Keratinocyte (primary cell): ENCODE data around the gene SLC40A1. TPM values are rescaled to one million over a fixed set of nuclear protein-coding genes. Genes with fewer than 3 reads are reported as not detected.

Source experiments
- DNase-seq: peaks from one replicate; pipeline ENCODE4 v3.0.0-alpha.2; 2011; ENCODE audit warnings: low read depth, missing footprints, low spot score
- FAIRE-seq: peaks from 2 replicates; lab custom pipeline; 2011; peaks lifted over from hg19 to GRCh38; lab: Jason Lieb, UNC
- H2AFZ ChIP-seq: 2 replicates; pipeline ENCODE4 v1.6.0; 2012; ENCODE audit warnings: low read length, control low read depth, inconsistent platforms; ENCODE audit not compliant: control insufficient read depth
- H3K27ac ChIP-seq: 2 replicates; pipeline ENCODE4 v1.5.1; 2011; ENCODE audit warnings: low read length; ENCODE audit not compliant: control insufficient read depth, insufficient read depth
- H3K27me3 ChIP-seq: 3 replicates; pipeline ENCODE4 v1.6.0; 2011; ENCODE audit warnings: low read length; ENCODE audit not compliant: control insufficient read depth, insufficient read depth; ENCODE audit errors: extremely low read depth
- H3K36me3 ChIP-seq, 2 experiments: 2 replicates in 1 of 2; 3 replicates in 1 of 2; pipeline ENCODE4 v1.5.1; 2011; ENCODE audit warnings: low read length in 2 of 2, mild to moderate bottlenecking in 1 of 2; ENCODE audit not compliant: control insufficient read depth in 2 of 2, insufficient read depth in 2 of 2; ENCODE audit errors: extremely low read depth in 1 of 2
- H3K4me1 ChIP-seq: 3 replicates; pipeline ENCODE4 v1.5.1; 2011; ENCODE audit warnings: low read length; ENCODE audit not compliant: control insufficient read depth, insufficient read depth; ENCODE audit errors: extremely low read depth
- H3K4me2 ChIP-seq: 3 replicates; pipeline ENCODE4 v1.6.0; 2011; ENCODE audit warnings: low read depth, low read length; ENCODE audit not compliant: control insufficient read depth, insufficient read depth; ENCODE audit errors: extremely low read depth
- H3K4me3 ChIP-seq, 3 experiments: fragments of 200-600 bp in 1 of 3; sonication (generic) in 1 of 3; 2 replicates in 2 of 3; 3 replicates in 1 of 3; pipeline ENCODE4 v1.5.1; 2011 to 2016; ENCODE audit warnings: low read length in 3 of 3, mild to moderate bottlenecking in 3 of 3, control low read depth in 2 of 3, inconsistent platforms in 1 of 3, low read depth in 1 of 3, mixed read lengths in 1 of 3, mixed run types in 1 of 3, moderate library complexity in 1 of 3; ENCODE audit not compliant: control insufficient read depth in 2 of 3, insufficient read depth in 2 of 3; ENCODE audit errors: extremely low read depth in 1 of 3
- H3K79me2 ChIP-seq: 2 replicates; pipeline ENCODE4 v1.6.0; 2012; ENCODE audit warnings: low read length; ENCODE audit not compliant: control insufficient read depth, insufficient read depth
- H3K9ac ChIP-seq: 3 replicates; pipeline ENCODE4 v1.6.0; 2011; ENCODE audit warnings: low read length; ENCODE audit not compliant: control insufficient read depth, insufficient read depth; ENCODE audit errors: extremely low read depth
- H3K9me1 ChIP-seq: 3 replicates; pipeline ENCODE4 v1.6.0; 2011; ENCODE audit warnings: low read length; ENCODE audit not compliant: control insufficient read depth, insufficient read depth; ENCODE audit errors: extremely low read depth
- H3K9me3 ChIP-seq: 2 replicates; pipeline ENCODE4 v1.5.1; 2012; ENCODE audit warnings: low read depth, low read length; ENCODE audit not compliant: control insufficient read depth
- H4K20me1 ChIP-seq: 3 replicates; pipeline ENCODE4 v1.6.0; 2011; ENCODE audit warnings: low read length; ENCODE audit not compliant: control insufficient read depth, insufficient read depth; ENCODE audit errors: extremely low read depth
- CTCF ChIP-seq, 3 experiments: IDR thresholded peaks in 1 of 3; conservative IDR thresholded peaks in 1 of 3; optimal IDR thresholded peaks in 1 of 3; 2 replicates in 2 of 3; 3 replicates in 1 of 3; pipeline versions ENCODE3 to v1.5.1; 2011; ENCODE audit warnings: low read length in 3 of 3, mild to moderate bottlenecking in 3 of 3, moderate library complexity in 2 of 3, control low read depth in 1 of 3, inconsistent platforms in 1 of 3; ENCODE audit not compliant: insufficient read depth in 2 of 3; ENCODE audit errors: extremely low read depth in 1 of 3
- EZH2 ChIP-seq: IDR thresholded peaks from one replicate; pipeline ENCODE4 v1.6.1; 2012; ENCODE audit warnings: inconsistent platforms, mild to moderate bottlenecking, low read length, moderate library complexity
- dilution Hi-C: fragments of 300-500 bp; cut with MboI; formaldehyde crosslinking; loops from one replicate; pipeline ENCODE4 v1.7.0; 2020; ENCODE audit warnings: low sequenced_read_pairs; ENCODE audit not compliant: extremely low pct_ligation_motif_present
- polyA plus RNA-seq, 5 experiments: library from polyadenylated mRNA; depleted of rRNA in 3 of 5; stranded (reverse) in 3 of 5; stranded (forward) in 1 of 5; unstranded in 1 of 5; fragments of >200 nt; gene quantifications; 1 replicate in 1 of 5; 2 replicates in 3 of 5; 3 replicates in 1 of 5; pipeline versions ENCODE4 v1.2.1 to v1.2.3, GENCODE V29; 2011 to 2012; ENCODE audit warnings: missing spikeins in 2 of 5, low read depth in 1 of 5, low replicate concordance in 1 of 5

Gene SLC40A1
- polyA plus RNA-seq, 1 donor (not counting 4 experiments of a cell fraction or from before 2014, with no cell fraction given), result 0.09 TPM

- Histone ChIP-seq H3K9me1 (no peaks in the 10 kb centered on the region), H3K4me1 (no peaks in the 10 kb centered on the region), H3K4me3 (no peak overlapping the region), H3K79me2 (no peaks in the 10 kb centered on the region), H3K9me3 (no peaks in the 10 kb centered on the region), H2AFZ (no peak overlapping the region), H3K27me3 (no peaks in the 10 kb centered on the region), H4K20me1 (no peaks in the 10 kb centered on the region), H3K9ac (no peak overlapping the region), H3K36me3 (no peaks in the 10 kb centered on the region), H3K4me2 (no peak overlapping the region), H3K27ac (no peak overlapping the region)
- TF ChIP-seq EZH2, result no peak
- TF ChIP-seq CTCF (optimal IDR thresholded peaks at IDR 0.05 in 1 of 3, IDR thresholded peaks at IDR 0.05 in 1 of 3, conservative IDR thresholded peaks at IDR 0.05 in 1 of 3; ENCODE audit: extremely low read depth in 1 of 3, insufficient read depth in 2 of 3, low read length in 3 of 3), result no peak
- dilution Hi-C loops, result no loop called here
- FAIRE-seq, result no peak
- DNase-seq, result no peak
Observed at GRCh38 chr2:189538402-189538801, 42.2 kb downstream of the SLC40A1 start.

- Histone ChIP-seq H3K9me3 (no peaks in the 10 kb centered on the region), H2AFZ (no peak overlapping the region), H3K27me3 (no peaks in the 10 kb centered on the region), H3K4me3 (no peak overlapping the region), H3K36me3 (no peaks in the 10 kb centered on the region), H3K4me2 (no peak overlapping the region), H3K9ac (no peak overlapping the region), H4K20me1 (no peaks in the 10 kb centered on the region), H3K27ac (no peak overlapping the region), H3K4me1 (no peaks in the 10 kb centered on the region), H3K79me2 (no peaks in the 10 kb centered on the region), H3K9me1 (no peaks in the 10 kb centered on the region)
- dilution Hi-C loops, result no loop called here
- DNase-seq (no peak), FAIRE-seq (no peak)
- TF ChIP-seq CTCF (optimal IDR thresholded peaks at IDR 0.05 in 1 of 3, IDR thresholded peaks at IDR 0.05 in 1 of 3, conservative IDR thresholded peaks at IDR 0.05 in 1 of 3; ENCODE audit: extremely low read depth in 1 of 3, insufficient read depth in 2 of 3, low read length in 3 of 3) (no peak), EZH2 (no peak)
Observed at GRCh38 chr2:189536830-189537229, 43.8 kb downstream of the SLC40A1 start.
